Breast epithelium (tissue), 4 donors: Measurements from ENCODE around the gene TGFBI. TPM values are rescaled to one million over a fixed set of nuclear protein-coding genes. Genes with fewer than 3 reads are reported as not detected.

Experiments
- DNase-seq, 2 donors: peaks; one replicate each; pipeline ENCODE4 v3.0.0-alpha.2; 2019; ENCODE audit warnings: low spot score in 2 of 2
- H3K27ac ChIP-seq, 2 donors: fragments of 200-600 bp; sonication (generic) in 1 of 2; one replicate each; pipeline ENCODE4 v1.5.1; 2016 to 2019; ENCODE audit warnings: mild to moderate bottlenecking in 1 of 2
- H3K27me3 ChIP-seq, 2 donors: fragments of 200-600 bp; sonication (generic) in 1 of 2; one replicate each; pipeline versions ENCODE4 v1.5.1 to v1.6.0; 2017 to 2019; ENCODE audit warnings: control low read depth in 1 of 2, mild to moderate bottlenecking in 1 of 2
- H3K36me3 ChIP-seq: fragments of 200-600 bp; one replicate; pipeline ENCODE4 v1.5.1; 2019
- H3K4me1 ChIP-seq, 2 donors: fragments of 200-600 bp; sonication (generic); one replicate each; pipeline ENCODE4 v1.5.1; 2016 to 2019; ENCODE audit warnings: control low read depth in 1 of 2
- H3K4me3 ChIP-seq, 3 donors: fragments of 200-600 bp; sonication (generic); 1 replicate in 2 of 3; 2 replicates in 1 of 3; pipeline ENCODE4 v1.5.1; 2016 to 2019; ENCODE audit warnings: mild to moderate bottlenecking in 3 of 3, moderate library complexity in 2 of 3
- H3K9me3 ChIP-seq, 2 donors: fragments of 200-600 bp; sonication (generic) in 1 of 2; one replicate each; pipeline ENCODE4 v1.5.1; 2016 to 2019; ENCODE audit warnings: control low read depth in 1 of 2
- POLR2A ChIP-seq: fragments of 450-650 bp; IDR thresholded peaks from one replicate; pipeline ENCODE4 v1.6.1; 2016; ENCODE audit warnings: antibody characterized with exemption, mild to moderate bottlenecking, moderate library complexity
- POLR2AphosphoS5 ChIP-seq, 3 donors: sonication (generic); formaldehyde crosslinking; IDR thresholded peaks; one replicate each; pipeline ENCODE4 v1.6.1; 2017; ENCODE audit warnings: antibody characterized with exemption in 3 of 3
- intact Hi-C: fragments of 100-400 bp; cut with DNase I; formaldehyde crosslinking; loops from one replicate; pipeline ENCODE4 v1.15.1; 2023; ENCODE audit warnings: low total_unique reads
- total RNA-seq, 3 donors: library from RNA; depleted of rRNA; stranded (reverse); fragments of >200 nt; gene quantifications; one replicate each; pipeline ENCODE4 v1.1.0, GENCODE V29; 2016
- TF ChIP-seq, protein P1 (sequence below), 3 donors: fragments of 450-650 bp; IDR thresholded peaks; one replicate each; pipeline ENCODE4 v1.5.1; 2016 to 2017; ENCODE audit warnings: antibody characterized with exemption in 3 of 3, mild to moderate bottlenecking in 3 of 3, moderate library complexity in 3 of 3

The TGFBI gene
- total RNA-seq, 3 donors from 2014 or later, result 40.4 to 145 (median 45.2) TPM

DNA sequence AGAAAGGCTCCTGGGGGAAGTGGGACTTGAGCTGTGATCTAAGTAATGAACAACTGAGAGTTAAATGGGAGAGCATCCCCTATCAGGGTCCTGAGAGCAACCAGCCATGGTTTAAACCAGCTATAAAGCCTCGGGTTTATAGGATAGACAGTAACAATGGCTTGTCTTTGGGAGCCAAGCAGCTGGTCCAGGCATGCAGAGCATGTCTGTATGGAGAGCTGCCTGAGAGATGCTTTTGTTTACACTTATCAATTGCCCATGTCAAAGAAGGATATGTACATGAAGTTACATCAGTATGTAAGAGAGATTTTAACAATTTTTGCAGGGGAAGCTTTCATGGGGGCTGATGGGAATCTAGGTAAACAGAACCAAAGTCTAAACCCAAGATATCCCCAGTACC, 4.4 kb downstream of the TGFBI start:
- no peaks in the 10 kb centered on the region for H3K27me3 ChIP-seq
- H3K4me3 ChIP-seq, result no peak overlapping the region
- intact Hi-C loops, result no loop called here
- no peaks in the 10 kb centered on the region for H3K9me3 ChIP-seq
- H3K4me1 ChIP-seq, result peaks cover 9 to 12% of the 10 kb centered on the region in 2 donors
- H3K36me3 ChIP-seq, result no peaks in the 10 kb centered on the region
- H3K27ac ChIP-seq, result no peak overlapping the region
- TF ChIP-seq POLR2AphosphoS5 (IDR thresholded peaks at IDR 0.05) (no peak), POLR2A (no peak)
- TF ChIP-seq, protein P1, sequence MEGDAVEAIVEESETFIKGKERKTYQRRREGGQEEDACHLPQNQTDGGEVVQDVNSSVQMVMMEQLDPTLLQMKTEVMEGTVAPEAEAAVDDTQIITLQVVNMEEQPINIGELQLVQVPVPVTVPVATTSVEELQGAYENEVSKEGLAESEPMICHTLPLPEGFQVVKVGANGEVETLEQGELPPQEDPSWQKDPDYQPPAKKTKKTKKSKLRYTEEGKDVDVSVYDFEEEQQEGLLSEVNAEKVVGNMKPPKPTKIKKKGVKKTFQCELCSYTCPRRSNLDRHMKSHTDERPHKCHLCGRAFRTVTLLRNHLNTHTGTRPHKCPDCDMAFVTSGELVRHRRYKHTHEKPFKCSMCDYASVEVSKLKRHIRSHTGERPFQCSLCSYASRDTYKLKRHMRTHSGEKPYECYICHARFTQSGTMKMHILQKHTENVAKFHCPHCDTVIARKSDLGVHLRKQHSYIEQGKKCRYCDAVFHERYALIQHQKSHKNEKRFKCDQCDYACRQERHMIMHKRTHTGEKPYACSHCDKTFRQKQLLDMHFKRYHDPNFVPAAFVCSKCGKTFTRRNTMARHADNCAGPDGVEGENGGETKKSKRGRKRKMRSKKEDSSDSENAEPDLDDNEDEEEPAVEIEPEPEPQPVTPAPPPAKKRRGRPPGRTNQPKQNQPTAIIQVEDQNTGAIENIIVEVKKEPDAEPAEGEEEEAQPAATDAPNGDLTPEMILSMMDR (IDR thresholded peaks at IDR 0.05), result no peak
- DNase-seq, result no peak

- Histone ChIP-seq H3K27ac (no peak overlapping the region), H3K27me3 (no peaks in the 10 kb centered on the region), H3K9me3 (peaks cover 0 to 4% of the 10 kb centered on the region in 2 donors), H3K4me3 (no peak overlapping the region), H3K4me1 (peaks cover 4 to 12% of the 10 kb centered on the region in 2 donors), H3K36me3 (no peaks in the 10 kb centered on the region)
- TF ChIP-seq POLR2A (no peak), POLR2AphosphoS5 (IDR thresholded peaks at IDR 0.05) (no peak)
- TF ChIP-seq, protein P1 (IDR thresholded peaks at IDR 0.05), result no peak
- no peak for DNase-seq
- intact Hi-C loops, result no loop called here
Observed at GRCh38 chr5:136033848-136034247, 5.1 kb downstream of the TGFBI start.

DNA sequence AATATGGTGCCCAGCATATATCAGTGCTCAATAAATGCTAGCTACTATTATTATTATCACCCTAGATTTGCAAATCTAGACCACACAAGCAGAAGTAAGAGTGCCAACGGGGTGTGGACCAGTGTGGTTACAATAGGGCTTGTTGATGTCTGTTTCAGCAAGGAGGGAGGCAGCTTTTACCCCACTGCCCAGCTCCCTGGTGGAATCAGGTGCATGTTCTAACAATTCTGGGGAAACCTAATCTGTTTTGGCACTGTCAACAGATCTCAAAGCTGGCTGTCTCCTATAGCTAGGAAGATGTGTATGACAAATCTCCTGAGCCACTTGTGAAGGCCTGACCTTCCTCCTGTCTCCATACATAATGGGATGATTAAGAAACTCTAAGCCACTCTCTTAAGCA, 5.7 kb downstream of the TGFBI start:
- no peak for DNase-seq
- no peak overlapping the region for H3K27ac ChIP-seq
- TF ChIP-seq POLR2AphosphoS5 (IDR thresholded peaks at IDR 0.05) (no peak), POLR2A (no peak)
- TF ChIP-seq, protein P1 (IDR thresholded peaks at IDR 0.05), result no peak
- H3K36me3 ChIP-seq, result no peaks in the 10 kb centered on the region
- H3K9me3 ChIP-seq, result peaks cover 0 to 5% of the 10 kb centered on the region in 2 donors
- H3K27me3 ChIP-seq, result no peaks in the 10 kb centered on the region
- H3K4me1 ChIP-seq, result peaks cover 3 to 8% of the 10 kb centered on the region in 2 donors
- H3K4me3 ChIP-seq, result no peak overlapping the region
- intact Hi-C loops, result no loop called here

GRCh38 chr5:136034984-136035383, 6.2 kb downstream of the TGFBI start:
- H3K36me3 ChIP-seq, result no peaks in the 10 kb centered on the region
- TF ChIP-seq POLR2A, result no peak
- TF ChIP-seq, protein P1 (IDR thresholded peaks at IDR 0.05), result no peak
- no peak for TF ChIP-seq POLR2AphosphoS5 (IDR thresholded peaks at IDR 0.05)
- H3K27me3 ChIP-seq, result no peaks in the 10 kb centered on the region
- H3K4me1 ChIP-seq, result peaks cover 0 to 7% of the 10 kb centered on the region in 2 donors
- peaks cover 0 to 5% of the 10 kb centered on the region in 2 donors for H3K9me3 ChIP-seq
- intact Hi-C loops, result no loop called here
- H3K27ac ChIP-seq, result no peak overlapping the region
- no peak overlapping the region for H3K4me3 ChIP-seq
- no peak for DNase-seq

DNA sequence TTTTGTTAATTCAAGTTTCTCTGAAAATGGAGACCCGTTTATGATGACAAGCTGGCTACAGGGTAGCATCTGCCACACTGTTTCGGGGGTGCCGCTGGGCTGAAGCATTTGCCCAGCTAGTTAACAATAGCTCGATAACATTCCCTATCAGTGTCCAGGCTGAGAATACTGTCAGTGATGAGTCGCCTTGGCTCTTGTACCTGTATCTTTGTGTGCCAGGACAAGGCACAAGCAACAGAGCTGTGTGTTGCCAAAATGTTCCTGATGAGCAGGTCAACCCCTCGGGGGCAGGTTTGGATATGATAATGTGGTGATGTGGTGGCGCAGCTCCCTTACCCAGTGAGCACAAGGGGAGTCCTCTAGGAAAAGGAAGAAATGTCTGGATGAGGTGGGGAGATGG, 7.0 kb downstream of the TGFBI start:
- no peak overlapping the region for H3K27ac ChIP-seq
- TF ChIP-seq POLR2A (no peak), POLR2AphosphoS5 (IDR thresholded peaks at IDR 0.05) (no peak)
- TF ChIP-seq, protein P1 (IDR thresholded peaks at IDR 0.05), result no peak
- peaks cover 0 to 7% of the 10 kb centered on the region in 2 donors for H3K4me1 ChIP-seq

More for the DNA sequence above, 7.0 kb downstream of the TGFBI start:
- intact Hi-C loops, result no loop called here
- H3K4me3 ChIP-seq, result no peak overlapping the region
- no peaks in the 10 kb centered on the region for H3K36me3 ChIP-seq
- DNase-seq, result no peak
- H3K9me3 ChIP-seq, result peaks cover 0 to 5% of the 10 kb centered on the region in 2 donors
- H3K27me3 ChIP-seq, result no peaks in the 10 kb centered on the region
